Right lobe of liver (tissue), 6 donors: ENCODE results near the gene CNTN6. TPM values are rescaled to one million over a fixed set of nuclear protein-coding genes. Genes with fewer than 3 reads are reported as not detected.
A peak's percentile ranks its signal among the peaks of the same experiment; 100 is the strongest.
"Not testable (repeated sequence)": the region's sequence is repeated elsewhere in the genome, so short reads cannot be mapped to it uniquely, and the experiment has no call there.

Experiments used
- ATAC-seq, 4 donors: fragments of 200-7000 bp; cut with Tn5 transposase; one replicate each; pipeline ENCODE4 v1.9.1; 2020; ENCODE audit warnings: mild to moderate bottlenecking in 4 of 4, moderate library complexity in 4 of 4
- DNase-seq, 3 donors: peaks; one replicate each; pipeline ENCODE4 v3.0.0-alpha.2; 2020
- H3K27ac ChIP-seq, 3 donors: fragments of 200-600 bp; one replicate each; pipeline ENCODE4 v1.8.0; 2022
- H3K27me3 ChIP-seq, 2 donors: fragments of 200-600 bp; one replicate each; pipeline ENCODE4 v1.8.0; 2022
- H3K36me3 ChIP-seq, 4 donors: fragments of 200-600 bp; sonication (generic) in 1 of 4; one replicate each; pipeline versions ENCODE4 v1.5.1 to v1.8.0; 2017 to 2022; ENCODE audit warnings: control low read depth in 1 of 4
- H3K4me1 ChIP-seq, 4 donors: fragments of 200-600 bp; sonication (generic) in 1 of 4; one replicate each; pipeline versions ENCODE4 v1.5.1 to v1.8.0; 2017 to 2022; ENCODE audit warnings: control low read depth in 1 of 4
- H3K4me3 ChIP-seq, 3 donors: fragments of 200-600 bp; one replicate each; pipeline ENCODE4 v1.8.0; 2022
- H3K9me3 ChIP-seq, 4 donors: fragments of 200-600 bp; sonication (generic) in 1 of 4; one replicate each; pipeline versions ENCODE4 v1.5.1 to v1.8.0; 2017 to 2022; ENCODE audit warnings: control low read depth in 1 of 4
- POLR2A ChIP-seq: fragments of 450-650 bp; IDR thresholded peaks from one replicate; pipeline ENCODE4 v1.6.1; 2017; ENCODE audit warnings: antibody characterized with exemption, mild to moderate bottlenecking
- WGBS: methylation state at CpG from one replicate; pipeline ENCODE4 v1.1.6; 2018; ENCODE audit warnings: low coverage, low lambda C conversion rate; ENCODE audit not compliant: insufficient coverage; ENCODE audit errors: missing lambda C conversion rate; 5-methylcytosine and 5-hydroxymethylcytosine counted together
- intact Hi-C, 2 donors: fragments of 100-400 bp; cut with DNase I; formaldehyde crosslinking; loops; one replicate each; pipeline versions ENCODE4 v1.11.2 to v1.14.1; 2022
- total RNA-seq, 6 experiments: library from RNA; depleted of rRNA in 2 of 6; stranded (reverse); fragments of >200 nt in 2 of 6; fragmentation: NEBNext Ultra II Directional in 3 of 6; extraction: Animal tissue kit (Norgen Biotek cat#: 25700) in 3 of 6; gene quantifications; one replicate each; pipeline versions ENCODE4 v1.1.0 to v1.2.4, GENCODE V29; 2016 to 2023
- TF ChIP-seq, protein P1 (sequence below), 4 donors: fragments of 200-600 bp in 3 of 4; fragments of 450-650 bp in 1 of 4; IDR thresholded peaks; one replicate each; pipeline versions ENCODE4 v1.5.1 to v1.8.0; 2016 to 2022; ENCODE audit warnings: antibody characterized with exemption in 4 of 4, mild to moderate bottlenecking in 2 of 4
- donor health status: DM: no; HTN: yes; CAD: no.
- donor health status: DM: no; HTN: no; CAD: no.
- donor health status: DM: no; HTN: no; CAD: no.
- donor health status: DM: no; HTN: yes; CAD: no.
- donor health status: DM: no; HTN: yes; CAD: no.

The CNTN6 gene
- total RNA-seq, 6 experiments from 2014 or later: not detected

- no peak overlapping the region for H3K4me3 ChIP-seq
- no peak overlapping the region for H3K27ac ChIP-seq
- no peaks in the 10 kb centered on the region for H3K27me3 ChIP-seq
- H3K36me3 ChIP-seq: no peaks in the 10 kb centered on the region
- ATAC-seq (no peak), DNase-seq (no peak)
- H3K4me1 ChIP-seq: no peaks in the 10 kb centered on the region
- H3K9me3 ChIP-seq: no peaks in the 10 kb centered on the region
- intact Hi-C loops: no loop called here
- WGBS: 34% methylated on average over 2 of the region's 2 CpGs
- no peak for TF ChIP-seq POLR2A
- TF ChIP-seq, protein P1, sequence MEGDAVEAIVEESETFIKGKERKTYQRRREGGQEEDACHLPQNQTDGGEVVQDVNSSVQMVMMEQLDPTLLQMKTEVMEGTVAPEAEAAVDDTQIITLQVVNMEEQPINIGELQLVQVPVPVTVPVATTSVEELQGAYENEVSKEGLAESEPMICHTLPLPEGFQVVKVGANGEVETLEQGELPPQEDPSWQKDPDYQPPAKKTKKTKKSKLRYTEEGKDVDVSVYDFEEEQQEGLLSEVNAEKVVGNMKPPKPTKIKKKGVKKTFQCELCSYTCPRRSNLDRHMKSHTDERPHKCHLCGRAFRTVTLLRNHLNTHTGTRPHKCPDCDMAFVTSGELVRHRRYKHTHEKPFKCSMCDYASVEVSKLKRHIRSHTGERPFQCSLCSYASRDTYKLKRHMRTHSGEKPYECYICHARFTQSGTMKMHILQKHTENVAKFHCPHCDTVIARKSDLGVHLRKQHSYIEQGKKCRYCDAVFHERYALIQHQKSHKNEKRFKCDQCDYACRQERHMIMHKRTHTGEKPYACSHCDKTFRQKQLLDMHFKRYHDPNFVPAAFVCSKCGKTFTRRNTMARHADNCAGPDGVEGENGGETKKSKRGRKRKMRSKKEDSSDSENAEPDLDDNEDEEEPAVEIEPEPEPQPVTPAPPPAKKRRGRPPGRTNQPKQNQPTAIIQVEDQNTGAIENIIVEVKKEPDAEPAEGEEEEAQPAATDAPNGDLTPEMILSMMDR (IDR thresholded peaks at IDR 0.05): no peak
Observed at GRCh38 chr3:1374471-1374870, 281.6 kb downstream of the CNTN6 start.

GRCh38 chr3:1375145-1375544, 282.3 kb downstream of the CNTN6 start:
- no peaks in the 10 kb centered on the region for H3K36me3 ChIP-seq
- no peak overlapping the region for H3K4me3 ChIP-seq
- WGBS: 26% methylated on average over 1 of the region's 1 CpG
- ATAC-seq (no peak), DNase-seq (no peak)
- no peaks in the 10 kb centered on the region for H3K27me3 ChIP-seq
- no peaks in the 10 kb centered on the region for H3K9me3 ChIP-seq
- H3K4me1 ChIP-seq: no peaks in the 10 kb centered on the region
- H3K27ac ChIP-seq: no peak overlapping the region
- TF ChIP-seq, protein P1 (IDR thresholded peaks at IDR 0.05): no peak
- TF ChIP-seq POLR2A: no peak
- intact Hi-C loops: no loop called here

- Histone ChIP-seq H3K27me3 (no peaks in the 10 kb centered on the region), H3K27ac (no peak overlapping the region), H3K4me1 (no peaks in the 10 kb centered on the region), H3K4me3 (no peak overlapping the region), H3K9me3 (no peaks in the 10 kb centered on the region), H3K36me3 (no peaks in the 10 kb centered on the region)
- DNase-seq (no peak), ATAC-seq (peak; percentile 39 to 71 (median 46))
- WGBS: 43% methylated on average over 8 of the region's 8 CpGs
- TF ChIP-seq, protein P1 (IDR thresholded peaks at IDR 0.05): no peak
- no peak for TF ChIP-seq POLR2A
- intact Hi-C loops: no loop called here
Observed at GRCh38 chr3:1380926-1381646, 288.3 kb downstream of the CNTN6 start.

DNA sequence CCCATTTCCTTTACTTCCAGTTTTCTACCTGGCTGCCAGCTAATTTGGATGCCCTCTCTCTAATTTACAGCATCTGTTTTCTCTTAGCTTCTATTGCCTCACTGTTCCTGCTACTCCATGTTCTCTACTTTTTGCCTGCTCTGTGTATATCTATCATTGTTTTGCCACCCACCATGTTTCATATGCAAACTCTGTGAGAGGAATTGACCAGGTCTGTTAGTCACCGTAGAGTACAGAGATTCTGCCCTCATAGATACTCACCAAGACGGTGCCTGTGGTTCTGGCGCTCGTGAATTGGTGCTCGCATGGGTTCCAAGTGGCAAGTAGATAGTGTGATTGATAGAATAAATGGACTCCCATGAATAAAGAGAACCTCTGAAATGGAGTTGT, 288.8 kb downstream of the CNTN6 start:
- H3K4me1 ChIP-seq: no peaks in the 10 kb centered on the region
- no peak for TF ChIP-seq POLR2A
- TF ChIP-seq, protein P1 (IDR thresholded peaks at IDR 0.05): no peak
- no peak overlapping the region for H3K27ac ChIP-seq
- H3K4me3 ChIP-seq: no peak overlapping the region
- no peaks in the 10 kb centered on the region for H3K9me3 ChIP-seq
- no peaks in the 10 kb centered on the region for H3K27me3 ChIP-seq
- intact Hi-C loops: no loop called here
- no peaks in the 10 kb centered on the region for H3K36me3 ChIP-seq
- 66% methylated on average over 5 of the region's 5 CpGs for WGBS
- DNase-seq: no peak
- no peak for ATAC-seq

- H3K36me3 ChIP-seq, H3K27ac ChIP-seq, H3K27me3 ChIP-seq, H3K4me3 ChIP-seq, ATAC-seq, intact Hi-C loops, DNase-seq, H3K4me1 ChIP-seq, H3K9me3 ChIP-seq: not testable (repeated sequence)
- WGBS: 50% methylated on average over 1 of the region's 23 CpGs
Observed at GRCh38 chr3:1387396-1387905, 294.6 kb downstream of the CNTN6 start.
